GM21381 (cell line): ENCODE measurements around the gene C11orf42.
A peak's percentile ranks its signal among the peaks of the same experiment; 100 is the strongest.

ENCODE experiments used
- ATAC-seq: cut with Tn5 transposase; IDR thresholded peaks from one replicate; pipeline ENCODE4 v1.9.1; 2021; ENCODE audit warnings: mild to moderate bottlenecking, moderate library complexity; ENCODE audit not compliant: unreplicated experiment

Gene C11orf42

DNA sequence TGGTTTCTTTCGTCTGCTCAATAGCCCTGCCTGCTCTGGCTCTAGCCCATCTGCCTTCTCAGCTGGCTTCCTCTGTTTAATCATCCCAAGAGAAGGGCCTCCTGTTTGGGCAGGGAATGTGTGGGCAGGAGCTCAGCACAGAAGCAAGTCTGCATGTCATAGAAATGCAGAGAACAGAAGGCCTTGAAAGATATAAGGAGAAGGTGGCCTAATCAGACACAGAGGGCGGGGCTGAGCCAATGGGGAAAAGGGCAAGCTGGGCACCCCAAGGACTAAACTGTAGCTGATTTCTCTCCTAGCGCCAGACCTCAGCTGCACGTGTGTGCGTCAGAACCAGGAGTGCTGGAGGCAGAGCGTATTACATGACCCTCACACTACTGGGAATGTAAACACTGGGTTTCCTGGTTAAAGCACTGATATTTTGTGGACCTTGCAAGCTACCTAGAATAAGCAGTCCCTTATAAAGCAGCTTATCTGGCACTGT, 46.7 kb downstream of the C11orf42 start:
- no peak for ATAC-seq

DNA sequence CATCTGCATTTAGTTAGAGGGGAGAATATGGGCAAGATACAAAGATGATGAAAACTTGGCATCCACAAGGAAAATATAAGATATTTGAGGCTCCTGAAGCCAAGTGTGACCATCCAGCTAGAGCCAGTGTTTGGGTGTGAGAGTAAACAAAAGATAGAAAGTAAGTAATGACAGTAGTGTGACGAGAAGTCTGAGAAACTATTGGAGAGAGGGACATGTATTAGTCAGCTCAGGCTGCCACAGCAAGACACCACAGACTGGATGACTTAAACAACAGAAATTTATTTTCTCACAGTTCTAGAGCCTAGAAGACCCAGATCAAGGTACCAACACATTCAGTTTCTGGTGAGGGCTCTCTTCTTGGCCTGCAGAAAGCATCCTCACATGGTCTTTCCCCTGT, 47.8 kb downstream of the C11orf42 start:
- ATAC-seq, result peak; percentile 60

DNA sequence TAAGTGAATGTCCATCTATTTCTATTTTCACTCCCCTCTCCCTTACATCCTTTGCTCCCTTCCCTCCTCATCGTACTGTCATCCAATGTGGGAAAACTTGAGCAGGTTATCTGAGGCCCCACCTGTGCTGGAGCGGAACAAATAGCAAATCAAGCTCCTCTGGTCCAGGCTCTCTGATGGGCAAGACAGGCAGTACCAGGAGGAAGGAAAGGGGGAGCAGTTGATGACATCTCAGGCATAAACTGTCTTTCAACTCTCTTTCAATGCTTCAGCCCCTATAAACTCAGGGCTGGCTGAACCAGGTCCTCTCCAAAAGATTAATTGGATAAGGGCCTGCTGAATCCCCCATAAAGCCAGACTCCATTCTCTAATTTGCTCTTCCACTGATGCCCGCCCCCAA, 52.8 kb downstream of the C11orf42 start:
- no peak for ATAC-seq

DNA sequence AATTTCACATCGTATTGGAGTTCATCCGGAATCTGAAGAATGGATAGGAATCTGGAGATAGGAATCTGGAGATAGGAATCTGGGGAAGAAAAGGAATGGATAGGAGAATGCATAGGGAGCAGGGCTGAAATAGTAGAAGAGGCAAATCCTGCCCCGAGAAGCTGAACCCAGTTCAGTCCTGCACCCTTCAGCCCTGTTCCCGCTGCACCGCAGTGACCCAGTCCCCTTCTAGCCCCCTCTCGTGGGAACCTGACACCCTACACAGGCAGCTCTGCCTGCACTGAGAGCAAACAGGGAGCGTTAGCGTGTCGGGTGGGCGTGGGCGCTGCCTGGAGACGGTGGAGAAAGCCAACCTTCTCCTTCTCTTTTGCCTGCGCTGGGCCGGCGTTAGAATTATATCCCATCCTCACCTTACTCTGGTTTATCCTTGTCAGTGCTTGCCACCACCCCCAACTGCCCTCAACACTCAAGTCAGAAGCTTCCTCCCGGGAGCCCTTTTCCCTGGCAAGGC, 53.3 kb downstream of the C11orf42 start:
- no peak for ATAC-seq

DNA sequence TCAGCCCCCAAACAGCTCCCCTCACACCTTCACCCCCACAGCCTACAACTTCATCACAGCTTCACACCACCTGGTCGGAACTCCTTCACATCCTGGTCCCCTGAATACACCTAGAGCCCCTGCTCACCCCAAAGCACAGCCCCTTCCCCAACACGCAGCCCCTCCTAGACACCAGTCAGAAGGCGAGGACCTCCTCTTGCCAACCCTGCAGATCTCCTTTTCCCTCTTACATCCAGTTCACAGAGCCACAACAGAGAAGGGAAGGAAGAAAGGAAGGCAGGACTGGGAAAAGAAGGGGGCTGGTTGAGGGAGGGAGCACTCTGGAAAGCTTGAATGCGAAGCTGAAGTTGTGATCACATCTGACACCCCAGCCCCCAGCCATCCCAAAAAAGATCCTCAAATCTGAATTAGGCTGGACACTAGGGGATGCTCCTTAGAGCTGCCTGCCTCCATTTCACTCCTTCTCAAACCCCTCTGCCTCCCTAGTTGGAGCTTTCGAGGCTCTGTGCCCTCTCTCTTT, 54.9 kb downstream of the C11orf42 start:
- no peak for ATAC-seq
